ENCODE measurements around the gene SLC26A1. TPM values are rescaled to one million over a fixed set of nuclear protein-coding genes. Genes with fewer than 3 reads are reported as not detected.

The SLC26A1 gene
- total RNA-seq, 1 experiment from 2014 or later: 0.16 TPM

- H3K4me3 Mint-ChIP-seq (ENCODE audit: unreplicated experiment): no peak overlapping the region
- no peak overlapping the region for H3K27ac Mint-ChIP-seq (ENCODE audit: low read depth, unreplicated experiment)
- ChIA-PET POLR2A (interaction anchor here (0.6 kb wide), 1 partner anchor 9 kb away, joined by 3 read pairs; no protein-coding TSS in a partner anchor), CTCF (no interaction called here)
- peaks cover 18% of the 10 kb centered on the region for H3K36me3 Mint-ChIP-seq (ENCODE audit: insufficient read depth, unreplicated experiment)
- no peaks in the 10 kb centered on the region for H3K4me1 Mint-ChIP-seq (ENCODE audit: insufficient read depth, unreplicated experiment)
- TF ChIP-seq CTCF (IDR thresholded peaks at IDR 0.05; ENCODE audit: unreplicated experiment): no peak
- H3K27me3 Mint-ChIP-seq (ENCODE audit: insufficient read depth, unreplicated experiment): no peaks in the 10 kb centered on the region
- intact Hi-C loops (cut with micrococcal nuclease): no loop called here
- DNase-seq (ENCODE audit: unreplicated experiment): no peak
- no TSS peak for BruUV-seq (replicated peaks)
- no peaks in the 10 kb centered on the region for H3K9me3 Mint-ChIP-seq (ENCODE audit: unreplicated experiment)
Observed at GRCh38 chr4:965048-965765, 28.0 kb downstream of the SLC26A1 start.

DNA sequence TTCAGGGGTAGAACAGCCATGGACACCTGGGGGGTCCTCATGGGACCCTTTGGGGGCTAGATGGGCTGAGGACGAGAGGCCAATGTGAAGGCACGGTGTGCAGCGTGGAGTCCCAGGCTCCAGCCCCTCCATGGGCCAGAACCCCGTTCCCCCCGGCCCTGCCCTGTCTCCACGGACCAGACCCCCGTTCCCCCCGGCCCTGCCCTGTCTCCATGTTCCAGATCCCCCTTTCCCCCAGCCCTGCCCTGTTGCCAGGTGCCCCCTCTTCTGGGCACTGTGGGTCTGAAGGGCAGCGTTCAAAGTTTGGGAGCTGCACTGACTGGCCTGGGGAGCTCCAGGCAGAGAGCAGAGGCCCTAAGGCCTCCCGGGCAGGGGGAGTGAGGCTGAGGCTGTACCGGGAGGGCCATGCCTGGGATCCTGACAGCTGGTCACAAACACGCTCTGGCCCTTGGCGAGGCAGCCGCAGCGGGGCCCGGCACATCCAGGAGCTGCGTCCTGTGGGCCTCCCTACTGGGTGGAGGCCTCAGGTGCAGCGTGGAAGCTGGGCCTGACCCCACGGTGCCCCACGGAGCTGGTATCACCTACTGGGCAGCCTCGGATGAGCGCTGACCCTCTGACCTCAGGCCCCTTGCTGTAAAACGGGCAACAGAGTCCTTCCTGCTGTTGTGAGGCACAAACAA lies 28.7 kb downstream of the SLC26A1 start:
- no peak overlapping the region for H3K4me3 Mint-ChIP-seq (ENCODE audit: unreplicated experiment)
- H3K36me3 Mint-ChIP-seq (ENCODE audit: insufficient read depth, unreplicated experiment): peaks cover 24% of the 10 kb centered on the region
- intact Hi-C loops (cut with micrococcal nuclease): no loop called here
- H3K27ac Mint-ChIP-seq (ENCODE audit: low read depth, unreplicated experiment): no peak overlapping the region
- no peak for DNase-seq (ENCODE audit: unreplicated experiment)
- no peaks in the 10 kb centered on the region for H3K27me3 Mint-ChIP-seq (ENCODE audit: insufficient read depth, unreplicated experiment)
- no peak for TF ChIP-seq CTCF (IDR thresholded peaks at IDR 0.05; ENCODE audit: unreplicated experiment)
- POLR2A ChIA-PET: interaction anchor here (0.6 to 1.4 kb wide), 4 partner anchors 9 to 183 kb away, joined by 3 read pairs; no protein-coding TSS in a partner anchor
- no TSS peak for BruUV-seq (replicated peaks)
- no peaks in the 10 kb centered on the region for H3K4me1 Mint-ChIP-seq (ENCODE audit: insufficient read depth, unreplicated experiment)
- CTCF ChIA-PET: no interaction called here
- H3K9me3 Mint-ChIP-seq (ENCODE audit: unreplicated experiment): no peaks in the 10 kb centered on the region

DNA sequence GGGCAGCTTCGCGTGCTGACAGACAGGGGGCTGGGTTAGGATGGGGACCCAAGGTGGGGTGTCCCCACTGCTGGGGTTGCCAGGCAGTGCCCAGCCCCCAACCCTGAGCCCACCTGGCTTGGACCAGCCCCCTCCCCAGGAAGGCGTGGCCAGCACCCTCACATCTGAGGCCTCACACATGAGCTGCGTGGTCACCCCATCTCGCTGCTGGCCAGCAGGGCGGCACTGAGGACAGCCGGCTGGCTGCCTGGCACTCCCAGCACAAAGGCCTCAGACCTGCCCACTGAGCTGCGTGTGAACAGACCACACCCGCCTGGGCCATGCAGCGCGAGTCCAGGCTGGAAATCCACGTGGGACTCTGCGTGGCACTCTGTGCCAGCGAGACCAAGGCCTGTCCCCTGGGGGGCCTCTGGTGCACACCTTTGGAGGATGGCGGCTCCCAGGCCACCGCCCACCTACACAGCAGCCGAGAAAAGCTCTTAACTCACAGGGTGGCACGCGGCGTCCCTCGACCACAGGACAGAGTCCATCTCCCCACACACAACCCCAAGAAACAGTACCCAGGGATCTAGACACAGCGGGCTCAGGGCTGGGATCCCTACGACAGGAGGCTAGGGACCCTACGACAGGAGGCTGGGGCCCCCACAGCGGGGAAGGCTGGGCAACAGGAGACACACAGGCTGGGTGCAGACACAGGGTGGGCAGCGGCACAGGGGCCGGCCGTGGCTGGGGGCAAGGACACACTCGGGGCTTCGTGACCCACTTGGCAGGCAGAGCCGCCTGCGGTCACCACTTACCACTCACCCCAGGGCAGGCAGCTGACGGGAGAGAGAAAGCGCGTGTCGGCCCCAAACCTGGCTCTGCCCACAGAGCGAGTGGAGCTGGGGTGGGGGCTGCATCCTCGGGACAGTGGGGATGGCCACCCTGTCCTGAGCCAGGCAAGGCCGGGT lies 29.7 kb downstream of the SLC26A1 start:
- Mint-ChIP-seq H3K27me3 (ENCODE audit: insufficient read depth, unreplicated experiment) (no peaks in the 10 kb centered on the region), H3K9me3 (ENCODE audit: unreplicated experiment) (no peaks in the 10 kb centered on the region), H3K4me1 (ENCODE audit: insufficient read depth, unreplicated experiment) (no peaks in the 10 kb centered on the region), H3K4me3 (ENCODE audit: unreplicated experiment) (no peak overlapping the region), H3K27ac (ENCODE audit: low read depth, unreplicated experiment) (no peak overlapping the region), H3K36me3 (ENCODE audit: insufficient read depth, unreplicated experiment) (peaks cover 29% of the 10 kb centered on the region)
- POLR2A ChIA-PET: interaction anchor here (0.6 to 1.4 kb wide), 2 partner anchors 92 to 182 kb away, joined by 3 read pairs; no protein-coding TSS in a partner anchor
- intact Hi-C loops (cut with micrococcal nuclease): no loop called here
- DNase-seq (ENCODE audit: unreplicated experiment): no peak
- CTCF ChIA-PET: interaction anchor here (0.8 kb wide), 1 partner anchor 221 kb away, joined by 5 read pairs; no protein-coding TSS in a partner anchor
- TF ChIP-seq CTCF (IDR thresholded peaks at IDR 0.05; ENCODE audit: unreplicated experiment): no peak
- BruUV-seq (replicated peaks): no TSS peak
